IMR-90 (cell line): ENCODE measurements around the gene HMGB2.

Experiments
- POLR2A ChIP-seq: IDR thresholded peaks from 2 replicates; pipeline ENCODE4 v1.6.1; 2012; ENCODE audit warnings: mild to moderate bottlenecking, low read depth, low read length
- TF ChIP-seq, protein P1 (sequence below): fragments of 150-350 bp; IDR thresholded peaks from 2 replicates; pipeline ENCODE4 v1.6.1; 2016; ENCODE audit warnings: low read depth, mild to moderate bottlenecking, low read length, moderate library complexity, borderline replicate concordance
- TF ChIP-seq, protein P2 (sequence below): conservative IDR thresholded peaks from 2 replicates; pipeline ENCODE4 v1.5.1; 2012; ENCODE audit warnings: mild to moderate bottlenecking, low read depth, low read length, improper control_type of control experiment

DNA sequence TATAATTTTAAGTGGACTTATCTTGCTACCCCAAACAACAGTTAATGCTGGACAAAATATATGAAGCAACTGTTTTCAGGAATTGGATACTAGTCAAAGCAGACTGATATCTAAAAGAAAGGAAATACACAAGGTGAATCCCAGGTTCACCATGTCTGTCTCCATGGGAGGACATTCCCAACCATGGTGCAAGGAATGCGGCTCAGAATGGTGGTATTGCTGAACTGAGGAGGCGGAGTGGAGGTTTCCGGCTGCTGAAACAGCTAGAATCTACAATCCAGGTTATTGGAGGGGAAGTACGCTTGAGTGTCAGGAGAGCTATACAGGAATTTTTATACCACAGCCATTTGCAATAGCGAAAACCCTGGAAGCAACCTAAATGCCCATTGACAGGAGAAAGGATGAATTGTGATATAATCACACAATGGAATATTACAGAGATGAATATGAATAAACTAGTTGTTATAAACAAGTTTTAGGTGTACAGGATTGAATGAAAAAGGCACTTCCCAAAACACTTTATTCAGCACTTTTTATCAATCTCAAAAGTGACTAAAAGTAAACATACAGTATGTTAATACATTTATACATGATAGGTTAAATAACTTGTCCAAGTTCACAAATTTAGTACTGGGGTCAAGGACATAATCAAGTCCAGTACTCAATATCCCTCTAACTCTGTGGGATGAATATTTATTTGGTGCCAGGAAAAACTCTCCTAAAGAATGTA, 9.0 kb downstream of the HMGB2 start:
- TF ChIP-seq, protein P1, sequence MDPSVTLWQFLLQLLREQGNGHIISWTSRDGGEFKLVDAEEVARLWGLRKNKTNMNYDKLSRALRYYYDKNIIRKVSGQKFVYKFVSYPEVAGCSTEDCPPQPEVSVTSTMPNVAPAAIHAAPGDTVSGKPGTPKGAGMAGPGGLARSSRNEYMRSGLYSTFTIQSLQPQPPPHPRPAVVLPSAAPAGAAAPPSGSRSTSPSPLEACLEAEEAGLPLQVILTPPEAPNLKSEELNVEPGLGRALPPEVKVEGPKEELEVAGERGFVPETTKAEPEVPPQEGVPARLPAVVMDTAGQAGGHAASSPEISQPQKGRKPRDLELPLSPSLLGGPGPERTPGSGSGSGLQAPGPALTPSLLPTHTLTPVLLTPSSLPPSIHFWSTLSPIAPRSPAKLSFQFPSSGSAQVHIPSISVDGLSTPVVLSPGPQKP, result no peak
- TF ChIP-seq, protein P2, sequence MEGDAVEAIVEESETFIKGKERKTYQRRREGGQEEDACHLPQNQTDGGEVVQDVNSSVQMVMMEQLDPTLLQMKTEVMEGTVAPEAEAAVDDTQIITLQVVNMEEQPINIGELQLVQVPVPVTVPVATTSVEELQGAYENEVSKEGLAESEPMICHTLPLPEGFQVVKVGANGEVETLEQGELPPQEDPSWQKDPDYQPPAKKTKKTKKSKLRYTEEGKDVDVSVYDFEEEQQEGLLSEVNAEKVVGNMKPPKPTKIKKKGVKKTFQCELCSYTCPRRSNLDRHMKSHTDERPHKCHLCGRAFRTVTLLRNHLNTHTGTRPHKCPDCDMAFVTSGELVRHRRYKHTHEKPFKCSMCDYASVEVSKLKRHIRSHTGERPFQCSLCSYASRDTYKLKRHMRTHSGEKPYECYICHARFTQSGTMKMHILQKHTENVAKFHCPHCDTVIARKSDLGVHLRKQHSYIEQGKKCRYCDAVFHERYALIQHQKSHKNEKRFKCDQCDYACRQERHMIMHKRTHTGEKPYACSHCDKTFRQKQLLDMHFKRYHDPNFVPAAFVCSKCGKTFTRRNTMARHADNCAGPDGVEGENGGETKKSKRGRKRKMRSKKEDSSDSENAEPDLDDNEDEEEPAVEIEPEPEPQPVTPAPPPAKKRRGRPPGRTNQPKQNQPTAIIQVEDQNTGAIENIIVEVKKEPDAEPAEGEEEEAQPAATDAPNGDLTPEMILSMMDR, result no peak
- no peak for TF ChIP-seq POLR2A
